Osteocyte (in vitro differentiated cells): ENCODE measurements around the gene KIF5C. TPM values are rescaled to one million over a fixed set of nuclear protein-coding genes. Genes with fewer than 3 reads are reported as not detected.

ENCODE experiments used
- DNase-seq: peaks from one replicate; pipeline ENCODE4 v3.0.0; 2021; ENCODE audit warnings: mixed read lengths; ENCODE audit not compliant: unreplicated experiment; ENCODE audit errors: extremely low spot score
- H3K27ac Mint-ChIP-seq: one replicate; pipeline ENCODE4 v1.8.0; 2021; ENCODE audit warnings: mild to moderate bottlenecking, mixed read lengths; ENCODE audit not compliant: unreplicated experiment
- H3K27me3 Mint-ChIP-seq: one replicate; pipeline ENCODE4 v1.8.0; 2021; ENCODE audit warnings: mixed read lengths; ENCODE audit not compliant: unreplicated experiment
- H3K36me3 Mint-ChIP-seq: one replicate; pipeline ENCODE4 v1.8.0; 2021; ENCODE audit warnings: mixed read lengths; ENCODE audit not compliant: unreplicated experiment
- H3K4me1 Mint-ChIP-seq: one replicate; pipeline ENCODE4 v1.8.0; 2021; ENCODE audit warnings: mixed read lengths; ENCODE audit not compliant: unreplicated experiment
- H3K4me3 Mint-ChIP-seq: one replicate; pipeline ENCODE4 v1.8.0; 2021; ENCODE audit warnings: mild to moderate bottlenecking, moderate library complexity, mixed read lengths; ENCODE audit not compliant: unreplicated experiment
- H3K9me3 Mint-ChIP-seq: one replicate; pipeline ENCODE4 v1.8.0; 2021; ENCODE audit warnings: mixed read lengths; ENCODE audit not compliant: unreplicated experiment
- CTCF ChIP-seq: fragments of 200-600 bp; sonication (generic); IDR thresholded peaks from 2 replicates; pipeline ENCODE4 v1.5.0; 2021; ENCODE audit warnings: antibody characterized with exemption, mild to moderate bottlenecking, moderate library complexity
- total RNA-seq: library from RNA; stranded (reverse); gene quantifications from 2 replicates; pipeline ENCODE4 v1.2.1, GENCODE V29; 2021

KIF5C gene
- total RNA-seq, 1 donor from 2014 or later: 10.2 TPM

- Mint-ChIP-seq H3K4me1 (peaks cover 22% of the 10 kb centered on the region), H3K27me3 (no peaks in the 10 kb centered on the region), H3K27ac (no peak overlapping the region), H3K4me3 (no peak overlapping the region), H3K36me3 (no peaks in the 10 kb centered on the region), H3K9me3 (peaks cover under 1% of the 10 kb centered on the region)
- DNase-seq: no peak
- TF ChIP-seq CTCF: no peak
Observed at GRCh38 chr2:148913061-148913460, 38.0 kb downstream of the KIF5C start.

- Mint-ChIP-seq H3K9me3 (peaks cover 5% of the 10 kb centered on the region), H3K4me3 (no peak overlapping the region), H3K36me3 (peaks cover 4% of the 10 kb centered on the region), H3K27me3 (no peaks in the 10 kb centered on the region), H3K27ac (no peak overlapping the region), H3K4me1 (peaks cover 19% of the 10 kb centered on the region)
- no peak for TF ChIP-seq CTCF
- no peak for DNase-seq
Observed at GRCh38 chr2:148913492-148913891, 38.5 kb downstream of the KIF5C start.

- Mint-ChIP-seq H3K27me3 (no peaks in the 10 kb centered on the region), H3K36me3 (peaks cover 10% of the 10 kb centered on the region), H3K4me3 (no peak overlapping the region), H3K9me3 (peaks cover 13% of the 10 kb centered on the region), H3K27ac (peak overlapping the region; percentile 66), H3K4me1 (peaks cover 12% of the 10 kb centered on the region)
- DNase-seq: no peak
- no peak for TF ChIP-seq CTCF
Observed at GRCh38 chr2:148914463-148914862, 39.4 kb downstream of the KIF5C start.

GRCh38 chr2:148917431-148917830 is 42.4 kb downstream of the KIF5C start:
- no peak for DNase-seq
- peaks cover 12% of the 10 kb centered on the region for H3K4me1 Mint-ChIP-seq
- H3K9me3 Mint-ChIP-seq: peaks cover 13% of the 10 kb centered on the region
- H3K4me3 Mint-ChIP-seq: no peak overlapping the region
- H3K27ac Mint-ChIP-seq: no peak overlapping the region
- peaks cover 10% of the 10 kb centered on the region for H3K36me3 Mint-ChIP-seq
- TF ChIP-seq CTCF: no peak
- no peaks in the 10 kb centered on the region for H3K27me3 Mint-ChIP-seq

- H3K27ac Mint-ChIP-seq: no peak overlapping the region
- H3K9me3 Mint-ChIP-seq: peaks cover 13% of the 10 kb centered on the region
- H3K4me1 Mint-ChIP-seq: peaks cover 14% of the 10 kb centered on the region
- no peak overlapping the region for H3K4me3 Mint-ChIP-seq
- DNase-seq: no peak
- H3K36me3 Mint-ChIP-seq: peaks cover 14% of the 10 kb centered on the region
- H3K27me3 Mint-ChIP-seq: no peaks in the 10 kb centered on the region
- TF ChIP-seq CTCF: no peak
Observed at GRCh38 chr2:148918554-148918953, 43.5 kb downstream of the KIF5C start.
